Natural killer cell (primary cell): ENCODE results near the gene TUBG1. TPM values are rescaled to one million over a fixed set of nuclear protein-coding genes. Genes with fewer than 3 reads are reported as not detected.

Source experiments
- ATAC-seq, 3 donors: fragments of 150-1000 bp in 2 of 3; fragments of 200-7000 bp in 1 of 3; cut with Tn5 transposase; 1 replicate in 1 of 3; 2 replicates in 2 of 3; pipeline ENCODE4 v1.10.0; 2021; ENCODE audit warnings: mild to moderate bottlenecking in 2 of 3, moderate library complexity in 2 of 3
- DNase-seq, 2 donors: peaks; one replicate each; pipeline versions ENCODE4 v3.0.0 to v3.0.0-alpha.2; 2013 to 2021; ENCODE audit warnings: mixed read lengths in 1 of 2
- H3K27ac ChIP-seq: one replicate; pipeline ENCODE4 v1.5.1; 2013; ENCODE audit warnings: mild to moderate bottlenecking, low read length
- H3K27me3 ChIP-seq: one replicate; pipeline ENCODE4 v1.6.1; 2013; ENCODE audit warnings: low read length; ENCODE audit not compliant: control insufficient read depth, insufficient read depth
- H3K36me3 ChIP-seq: one replicate; pipeline ENCODE4 v1.6.1; 2013; ENCODE audit warnings: low read length; ENCODE audit not compliant: control insufficient read depth, insufficient read depth
- H3K4me1 ChIP-seq: one replicate; pipeline ENCODE4 v1.6.1; 2013; ENCODE audit warnings: low read length; ENCODE audit not compliant: control insufficient read depth, insufficient read depth
- H3K4me3 ChIP-seq: one replicate; pipeline ENCODE4 v1.5.1; 2013; ENCODE audit warnings: low read length
- H3K9me3 ChIP-seq: one replicate; pipeline ENCODE4 v1.6.1; 2013; ENCODE audit warnings: low read length; ENCODE audit not compliant: control insufficient read depth, insufficient read depth
- H3K27ac Mint-ChIP-seq, 2 donors: one replicate each; pipeline ENCODE4 v1.8.0; 2022; ENCODE audit warnings: mild to moderate bottlenecking in 2 of 2, mixed read lengths in 2 of 2, moderate library complexity in 1 of 2
- H3K27me3 Mint-ChIP-seq, 2 donors: one replicate each; pipeline ENCODE4 v1.8.0; 2022; ENCODE audit warnings: low read depth in 2 of 2, mixed read lengths in 2 of 2
- H3K36me3 Mint-ChIP-seq: one replicate; pipeline ENCODE4 v1.8.0; 2022; ENCODE audit warnings: mixed read lengths
- H3K4me1 Mint-ChIP-seq, 2 donors: one replicate each; pipeline ENCODE4 v1.8.0; 2022; ENCODE audit warnings: mixed read lengths in 2 of 2
- H3K4me3 Mint-ChIP-seq: one replicate; pipeline ENCODE4 v1.8.0; 2022; ENCODE audit warnings: mild to moderate bottlenecking, moderate library complexity, mixed read lengths
- H3K9me3 Mint-ChIP-seq, 2 donors: one replicate each; pipeline ENCODE4 v1.8.0; 2022; ENCODE audit warnings: mixed read lengths in 2 of 2
- WGBS: methylation state at CpG from one replicate; pipeline ENCODE4 v1.1.7; 2013; ENCODE audit warnings: missing lambda C conversion rate; ENCODE audit not compliant: insufficient coverage; 5-methylcytosine and 5-hydroxymethylcytosine counted together
- intact Hi-C: fragments of 100-400 bp; cut with micrococcal nuclease; formaldehyde crosslinking; loops from one replicate; pipeline ENCODE4 v1.14.2; 2022
- total RNA-seq, 4 donors: library from RNA; stranded (reverse); fragments of 120-200 nt in 1 of 4; gene quantifications; one replicate each; pipeline versions ENCODE4 v1.2.3 to v1.2.4, GENCODE V29; 2013 to 2022
- TF ChIP-seq, protein P1 (sequence below): fragments of 200-600 bp; IDR thresholded peaks from one replicate; pipeline ENCODE4 v1.8.0; 2022; ENCODE audit warnings: antibody characterized with exemption

The TUBG1 gene
- total RNA-seq, 3 donors from 2014 or later (not counting 1 experiment from before 2014, with no cell fraction given) = 9.7 to 16.5 (median 13.0) TPM

DNA sequence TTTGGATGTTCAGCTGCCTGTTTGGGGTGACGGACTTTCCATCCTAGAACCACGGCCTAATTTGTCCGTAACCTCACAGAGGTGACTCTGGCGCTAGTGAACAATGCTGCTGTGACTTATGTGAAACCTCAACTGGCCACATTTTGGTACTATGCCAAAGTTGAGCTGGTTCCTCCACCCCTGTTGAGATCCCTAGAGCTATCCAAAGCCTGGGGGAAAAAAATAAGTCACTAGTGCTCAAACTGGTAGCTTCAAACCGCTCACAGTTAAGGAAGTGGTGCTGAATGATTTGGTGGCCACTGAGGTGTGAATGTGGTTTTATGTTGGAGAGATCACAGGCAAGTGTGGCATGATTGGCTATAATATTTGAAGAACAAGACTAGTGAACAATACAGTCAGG, 38.3 kb downstream of the TUBG1 start:
- DNase-seq = no peak

DNA sequence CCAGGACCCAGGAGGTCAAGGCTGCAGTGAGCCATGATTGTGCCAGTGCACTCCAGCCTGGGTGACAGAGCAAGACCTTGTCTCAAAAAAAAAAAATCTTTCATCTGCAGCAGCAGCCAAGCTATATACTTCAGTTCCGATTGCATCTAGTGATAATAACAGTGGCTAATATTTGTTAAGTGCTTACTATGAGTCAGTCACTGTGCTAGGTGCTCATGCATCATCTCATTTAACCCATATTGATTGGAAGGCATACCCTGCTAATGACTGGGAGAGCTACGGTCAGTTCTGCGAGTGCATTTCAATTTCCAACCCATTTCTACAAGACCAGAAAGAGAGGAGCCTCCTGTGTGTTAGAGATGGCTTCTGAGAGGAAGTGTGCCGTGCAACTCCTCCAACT, 41.9 kb downstream of the TUBG1 start:
- H3K27me3 Mint-ChIP-seq = peaks cover 19 to 33% of the 10 kb centered on the region in 2 donors
- Histone ChIP-seq H3K27me3 (peaks cover 8% of the 10 kb centered on the region), H3K4me3 (no peak overlapping the region), H3K36me3 (no peaks in the 10 kb centered on the region), H3K27ac (no peak overlapping the region), H3K9me3 (no peaks in the 10 kb centered on the region), H3K4me1 (peaks cover 11% of the 10 kb centered on the region)
- H3K4me3 Mint-ChIP-seq = no peak overlapping the region
- H3K4me1 Mint-ChIP-seq = peaks cover 17 to 25% of the 10 kb centered on the region in 2 donors
- no peak for DNase-seq
- TF ChIP-seq, protein P1, sequence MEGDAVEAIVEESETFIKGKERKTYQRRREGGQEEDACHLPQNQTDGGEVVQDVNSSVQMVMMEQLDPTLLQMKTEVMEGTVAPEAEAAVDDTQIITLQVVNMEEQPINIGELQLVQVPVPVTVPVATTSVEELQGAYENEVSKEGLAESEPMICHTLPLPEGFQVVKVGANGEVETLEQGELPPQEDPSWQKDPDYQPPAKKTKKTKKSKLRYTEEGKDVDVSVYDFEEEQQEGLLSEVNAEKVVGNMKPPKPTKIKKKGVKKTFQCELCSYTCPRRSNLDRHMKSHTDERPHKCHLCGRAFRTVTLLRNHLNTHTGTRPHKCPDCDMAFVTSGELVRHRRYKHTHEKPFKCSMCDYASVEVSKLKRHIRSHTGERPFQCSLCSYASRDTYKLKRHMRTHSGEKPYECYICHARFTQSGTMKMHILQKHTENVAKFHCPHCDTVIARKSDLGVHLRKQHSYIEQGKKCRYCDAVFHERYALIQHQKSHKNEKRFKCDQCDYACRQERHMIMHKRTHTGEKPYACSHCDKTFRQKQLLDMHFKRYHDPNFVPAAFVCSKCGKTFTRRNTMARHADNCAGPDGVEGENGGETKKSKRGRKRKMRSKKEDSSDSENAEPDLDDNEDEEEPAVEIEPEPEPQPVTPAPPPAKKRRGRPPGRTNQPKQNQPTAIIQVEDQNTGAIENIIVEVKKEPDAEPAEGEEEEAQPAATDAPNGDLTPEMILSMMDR = no peak
- no peaks in the 10 kb centered on the region for H3K36me3 Mint-ChIP-seq
- intact Hi-C loops = no loop called here
- ATAC-seq = no peak
- H3K27ac Mint-ChIP-seq = no peak overlapping the region
- 100% methylated on average over 1 of the region's 4 CpGs for WGBS
- no peaks in the 10 kb centered on the region for H3K9me3 Mint-ChIP-seq

More for the DNA sequence above, 38.3 kb downstream of the TUBG1 start:
- no peaks in the 10 kb centered on the region for H3K9me3 ChIP-seq
- H3K36me3 ChIP-seq = no peaks in the 10 kb centered on the region
- H3K4me3 ChIP-seq = no peak overlapping the region
- peaks cover 7 to 13% of the 10 kb centered on the region in 2 donors for H3K27me3 Mint-ChIP-seq
- H3K27ac ChIP-seq = no peak overlapping the region
- no peaks in the 10 kb centered on the region for H3K9me3 Mint-ChIP-seq
- H3K36me3 Mint-ChIP-seq = no peaks in the 10 kb centered on the region
- H3K27ac Mint-ChIP-seq = no peak overlapping the region
- ATAC-seq = peak in 2 of 3 donors; percentile 15 to 59
- peak overlapping the region; percentile 2 for H3K4me3 Mint-ChIP-seq
- H3K4me1 Mint-ChIP-seq = peaks cover 10 to 11% of the 10 kb centered on the region in 2 donors
- intact Hi-C loops = no loop called here
- no peaks in the 10 kb centered on the region for H3K27me3 ChIP-seq
- WGBS = 29% methylated on average over 5 of the region's 5 CpGs
- TF ChIP-seq, protein P1 = no peak
- peaks cover 11% of the 10 kb centered on the region for H3K4me1 ChIP-seq

DNA sequence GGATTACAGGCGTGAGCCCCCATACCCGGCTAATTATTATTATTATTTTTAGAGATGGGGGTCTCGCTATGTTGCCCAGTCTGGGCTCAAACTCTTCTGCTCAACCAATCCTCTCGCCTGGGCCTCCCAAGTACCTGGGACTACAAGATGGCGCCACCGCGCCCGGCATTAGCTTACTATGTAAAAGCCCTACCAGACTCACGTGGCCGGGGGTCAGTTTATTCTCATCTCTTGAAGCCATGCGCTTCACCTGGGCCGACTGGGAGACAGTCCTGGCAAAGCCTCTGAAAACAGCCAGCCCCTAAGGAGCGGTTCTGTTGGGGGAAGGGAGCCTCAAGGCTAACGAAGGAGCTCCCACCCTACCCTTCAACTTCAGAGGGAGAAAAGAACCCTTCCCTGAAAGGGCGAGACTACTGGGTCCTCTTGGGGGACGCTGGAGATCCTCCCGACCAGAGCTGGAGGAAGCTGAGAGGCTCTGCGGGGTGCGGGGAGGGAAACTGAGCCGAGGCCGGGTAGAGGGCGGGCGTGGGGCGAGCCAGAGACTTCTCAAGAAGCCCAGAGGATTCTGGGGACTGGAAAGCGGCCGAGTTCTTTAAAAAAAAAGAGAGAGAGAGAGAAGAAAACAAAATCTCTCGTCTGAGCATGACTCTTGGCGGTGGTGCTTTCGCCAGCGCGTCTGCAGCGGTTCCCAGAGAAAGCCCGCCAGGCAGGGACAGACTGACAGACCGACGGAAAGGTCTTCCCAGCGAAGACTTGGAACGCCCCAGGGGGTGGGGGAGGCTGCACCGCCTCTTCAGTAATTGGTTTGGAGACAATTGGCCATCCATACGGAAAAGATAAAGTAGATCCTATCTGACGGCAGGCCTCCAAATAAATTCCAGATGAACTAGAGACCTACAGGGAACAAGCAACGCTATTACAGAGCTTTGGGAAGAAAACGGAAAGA, 44.0 kb downstream of the TUBG1 start:
- 40% methylated on average over 40 of the region's 42 CpGs for WGBS
- TF ChIP-seq, protein P1 = no peak
- Mint-ChIP-seq H3K9me3 (no peaks in the 10 kb centered on the region), H3K27ac (no peak overlapping the region), H3K4me3 (no peak overlapping the region), H3K36me3 (no peaks in the 10 kb centered on the region), H3K4me1 (peaks cover 13 to 14% of the 10 kb centered on the region in 2 donors), H3K27me3 (peaks cover 19 to 26% of the 10 kb centered on the region in 2 donors)
- Histone ChIP-seq H3K27ac (no peak overlapping the region), H3K9me3 (no peaks in the 10 kb centered on the region), H3K27me3 (peaks cover 8% of the 10 kb centered on the region), H3K36me3 (no peaks in the 10 kb centered on the region), H3K4me3 (no peak overlapping the region), H3K4me1 (peaks cover under 1% of the 10 kb centered on the region)
- intact Hi-C loops = no loop called here
- DNase-seq (no peak), ATAC-seq (no peak)
